NCI-H446 treated with DMSO at 0.1 percent for 48 hours (cell line): ENCODE measurements around the gene DAD1.
"Not testable (repeated sequence)": the region's sequence is repeated elsewhere in the genome, so short reads cannot be mapped to it uniquely, and the experiment has no call there.

ENCODE experiments used
- DNase-seq: peaks from one replicate; lab custom pipeline; 2025; lab: John Stamatoyannopoulos, UW

DAD1 gene

GRCh38 chr14:22552001-22552826 is 36.8 kb downstream of the DAD1 start:
- DNase-seq = no peak

GRCh38 chr14:22551605-22551997 is 37.4 kb downstream of the DAD1 start:
- DNase-seq = no peak

- no peak for DNase-seq
Observed at GRCh38 chr14:22549981-22550673, 38.9 kb downstream of the DAD1 start.

- DNase-seq = no peak
Observed at GRCh38 chr14:22549324-22549962, 39.6 kb downstream of the DAD1 start.

GRCh38 chr14:22547948-22548750 is 40.9 kb downstream of the DAD1 start:
- DNase-seq = no peak

GRCh38 chr14:22547313-22547947 is 41.6 kb downstream of the DAD1 start:
- DNase-seq = no peak

- no peak for DNase-seq
Observed at GRCh38 chr14:22546722-22547071, 42.3 kb downstream of the DAD1 start.

- DNase-seq = no peak
Observed at GRCh38 chr14:22545842-22546721, 42.9 kb downstream of the DAD1 start.

GRCh38 chr14:22544881-22545420 is 44.1 kb downstream of the DAD1 start:
- DNase-seq = no peak

GRCh38 chr14:22544406-22544805 is 44.6 kb downstream of the DAD1 start:
- no peak for DNase-seq

- not testable (repeated sequence) for DNase-seq
Observed at GRCh38 chr14:22543570-22544357, 45.3 kb downstream of the DAD1 start.

GRCh38 chr14:22542360-22542759 is 46.7 kb downstream of the DAD1 start:
- DNase-seq = no peak

GRCh38 chr14:22541721-22542120 is 47.3 kb downstream of the DAD1 start:
- no peak for DNase-seq

GRCh38 chr14:22540811-22541360 is 48.1 kb downstream of the DAD1 start:
- no peak for DNase-seq

- no peak for DNase-seq
Observed at GRCh38 chr14:22540293-22540692, 48.7 kb downstream of the DAD1 start.

- DNase-seq = no peak
Observed at GRCh38 chr14:22539831-22540230, 49.2 kb downstream of the DAD1 start.

GRCh38 chr14:22538671-22539228 is 50.3 kb downstream of the DAD1 start:
- no peak for DNase-seq

GRCh38 chr14:22537436-22538310 is 51.4 kb downstream of the DAD1 start:
- DNase-seq = no peak
